ENCODE data around the gene NMBR.

- no peak for TF ChIP-seq EZH2 (optimal IDR thresholded peaks at IDR 0.05; ENCODE audit: low read depth, low read length)
- no peak for TF ChIP-seq CTCF (IDR thresholded peaks at IDR 0.05; ENCODE audit: low read length)
These were observed 38.7 kb upstream of the NMBR start for GRCh38 chr6:142185641-142186040.
